Neural cell (in vitro differentiated cells): ENCODE measurements around the gene HOGA1. TPM values are rescaled to one million over a fixed set of nuclear protein-coding genes. Genes with fewer than 3 reads are reported as not detected.

Source experiments
- H2AFZ ChIP-seq: fragments of 200-600, 300-800 bp; sonication (generic), shearing (Covaris generic); 2 replicates; pipeline ENCODE4 v1.6.0; 2014; ENCODE audit warnings: low read depth, mild to moderate bottlenecking, antibody characterized with exemption, low read length, moderate library complexity
- H3F3A ChIP-seq: fragments of 200-600 bp; shearing (Covaris generic); 2 replicates; pipeline ENCODE4 v1.6.1; 2016; ENCODE audit warnings: mild to moderate bottlenecking, moderate library complexity, mixed read lengths, antibody characterized with exemption, low read length; ENCODE audit not compliant: insufficient read depth, poor library complexity, severe bottlenecking
- H3K27ac ChIP-seq: fragments of 200-600, 300-800 bp; sonication (generic), shearing (Covaris generic); 2 replicates; pipeline ENCODE4 v1.5.1; 2014; ENCODE audit warnings: mild to moderate bottlenecking, low read length, moderate library complexity
- H3K27me3 ChIP-seq: fragments of 300-800, 200-600 bp; sonication (generic), shearing (Covaris generic); 2 replicates; pipeline ENCODE4 v1.6.0; 2014; ENCODE audit warnings: mild to moderate bottlenecking, low read depth, low read length, moderate library complexity; ENCODE audit not compliant: insufficient read depth
- H3K36me3 ChIP-seq: fragments of 300-800, 200-600 bp; sonication (generic), shearing (Covaris generic); 2 replicates; pipeline ENCODE4 v1.5.1; 2014; ENCODE audit warnings: mild to moderate bottlenecking, antibody characterized with exemption, low read length, moderate library complexity; ENCODE audit not compliant: insufficient read depth
- H3K4me2 ChIP-seq: fragments of 300-800, 200-600 bp; sonication (generic), shearing (Covaris generic); 2 replicates; pipeline ENCODE4 v1.6.0; 2014; ENCODE audit warnings: mild to moderate bottlenecking, low read length
- H3K4me3 ChIP-seq: fragments of 300-800, 200-600 bp; sonication (generic), shearing (Covaris generic); 2 replicates; pipeline ENCODE4 v1.5.1; 2014; ENCODE audit warnings: mild to moderate bottlenecking, low read length, moderate library complexity
- H3K79me2 ChIP-seq: fragments of 200-600 bp; shearing (Covaris generic); replicated peaks from 2 replicates; pipeline ENCODE4 v1.6.0; 2014; ENCODE audit warnings: mild to moderate bottlenecking, low read length, moderate library complexity; ENCODE audit not compliant: insufficient read depth
- H3K9ac ChIP-seq: fragments of 300-800, 200-600 bp; sonication (generic), shearing (Covaris generic); 2 replicates; pipeline ENCODE4 v1.6.1; 2016; ENCODE audit warnings: mild to moderate bottlenecking, low read length, mixed read lengths
- H3K9me2 ChIP-seq: fragments of 200-600 bp; shearing (Covaris generic); 2 replicates; pipeline ENCODE4 v1.6.1; 2016; ENCODE audit warnings: mild to moderate bottlenecking, low read length, mixed read lengths; ENCODE audit not compliant: insufficient read depth
- H3K9me3 ChIP-seq: fragments of 200-600, 300-800 bp; sonication (generic), shearing (Covaris generic); 2 replicates; pipeline ENCODE4 v1.6.1; 2016; ENCODE audit warnings: mild to moderate bottlenecking, mixed run types, low read length, moderate library complexity, mixed read lengths
- H4K20me1 ChIP-seq: fragments of 200-600 bp; shearing (Covaris generic); 2 replicates; pipeline ENCODE4 v1.6.1; 2016; ENCODE audit warnings: mild to moderate bottlenecking, mixed run types; ENCODE audit not compliant: insufficient read depth
- CTCF ChIP-seq: fragments of 450-650 bp; IDR thresholded peaks from 2 replicates; pipeline ENCODE4 v1.5.1; 2014; ENCODE audit warnings: antibody characterized with exemption, mild to moderate bottlenecking, moderate library complexity; ENCODE audit not compliant: poor library complexity, severe bottlenecking
- EP300 ChIP-seq: fragments of 450-650 bp; conservative IDR thresholded peaks from 2 replicates; pipeline ENCODE4 v1.6.1; 2014; ENCODE audit warnings: antibody characterized with exemption, mild to moderate bottlenecking, moderate library complexity; ENCODE audit not compliant: poor library complexity, severe bottlenecking
- EZH2 ChIP-seq: fragments of 200-600, 300-800 bp; shearing (Covaris generic), sonication (generic); IDR thresholded peaks from 2 replicates; pipeline ENCODE4 v1.6.1; 2014; ENCODE audit warnings: antibody characterized with exemption, low read length, borderline replicate concordance, mild to moderate bottlenecking; ENCODE audit not compliant: insufficient read depth, poor library complexity, severe bottlenecking
- MXI1 ChIP-seq: fragments of 450-650 bp; conservative IDR thresholded peaks from 2 replicates; pipeline ENCODE4 v1.6.1; 2014; ENCODE audit warnings: antibody characterized with exemption, mild to moderate bottlenecking; ENCODE audit not compliant: poor library complexity, severe bottlenecking
- POLR2AphosphoS5 ChIP-seq: IDR thresholded peaks from 2 replicates; pipeline ENCODE4 v1.6.1; 2012
- RAD21 ChIP-seq: fragments of 450-650 bp; conservative IDR thresholded peaks from 2 replicates; pipeline ENCODE4 v1.6.1; 2014; ENCODE audit warnings: antibody characterized with exemption, mild to moderate bottlenecking, moderate library complexity
- REST ChIP-seq: IDR thresholded peaks from 2 replicates; pipeline ENCODE4 v1.6.1; 2012; ENCODE audit warnings: borderline replicate concordance
- SMC3 ChIP-seq: fragments of 450-650 bp; conservative IDR thresholded peaks from 2 replicates; pipeline ENCODE4 v1.6.1; 2014; ENCODE audit warnings: antibody characterized with exemption, mild to moderate bottlenecking, moderate library complexity; ENCODE audit not compliant: poor library complexity
- TAF1 ChIP-seq: IDR thresholded peaks from 2 replicates; pipeline ENCODE4 v1.6.1; 2012; ENCODE audit warnings: low read depth
- polyA plus RNA-seq: library from polyadenylated mRNA; depleted of rRNA; stranded (reverse); fragments of >200 nt; gene quantifications from 2 replicates; pipeline ENCODE4 v1.2.3, GENCODE V29; 2014

HOGA1 gene
- polyA plus RNA-seq, 1 donor from 2014 or later, result not detected

- Histone ChIP-seq H3K9me2 (no peaks in the 10 kb centered on the region), H4K20me1 (no peaks in the 10 kb centered on the region), H3F3A (no peaks in the 10 kb centered on the region), H3K27me3 (no peaks in the 10 kb centered on the region), H2AFZ (no peak overlapping the region), H3K9me3 (no peaks in the 10 kb centered on the region), H3K4me3 (no peak overlapping the region), H3K79me2 (no peaks in the 10 kb centered on the region), H3K27ac (no peak overlapping the region), H3K9ac (no peak overlapping the region), H3K36me3 (no peaks in the 10 kb centered on the region), H3K4me2 (no peak overlapping the region)
- TF ChIP-seq EZH2 (no peak), EP300 (no peak), MXI1 (no peak), CTCF (no peak), TAF1 (no peak), REST (no peak), POLR2AphosphoS5 (no peak), RAD21 (no peak)
Observed at GRCh38 chr10:97549587-97550322, 34.4 kb upstream of the HOGA1 start.

- Histone ChIP-seq H3K9me3 (no peaks in the 10 kb centered on the region), H3K79me2 (no peaks in the 10 kb centered on the region), H3K36me3 (no peaks in the 10 kb centered on the region), H3K27ac (no peak overlapping the region), H3F3A (no peaks in the 10 kb centered on the region), H3K4me3 (no peak overlapping the region), H3K27me3 (no peaks in the 10 kb centered on the region), H2AFZ (no peak overlapping the region), H3K9me2 (no peaks in the 10 kb centered on the region), H4K20me1 (no peaks in the 10 kb centered on the region), H3K9ac (no peak overlapping the region), H3K4me2 (no peak overlapping the region)
- no peak for TF ChIP-seq REST
- TF ChIP-seq MXI1, result no peak
- TF ChIP-seq TAF1, result no peak
- TF ChIP-seq EZH2, result no peak
- TF ChIP-seq EP300, result no peak
- TF ChIP-seq RAD21, result no peak
- no peak for TF ChIP-seq POLR2AphosphoS5
- TF ChIP-seq CTCF, result no peak
- TF ChIP-seq SMC3, result no peak
Observed at GRCh38 chr10:97550336-97551149, 33.6 kb upstream of the HOGA1 start.
